Trophoblast cell (in vitro differentiated cells and primary cell): ENCODE data around the gene TALDO1.

Experiments
- DNase-seq, 2 donors: peaks; one replicate each; pipeline ENCODE4 v3.0.0-alpha.2; 2016
- H2AFZ ChIP-seq: 2 replicates; pipeline ENCODE4 v1.6.1; 2013; ENCODE audit warnings: low read length, moderate library complexity, mild to moderate bottlenecking; ENCODE audit not compliant: insufficient read depth, poor library complexity
- H2AK5ac ChIP-seq: 2 replicates; pipeline ENCODE4 v1.6.1; 2013; ENCODE audit warnings: mild to moderate bottlenecking, low read length
- H2BK120ac ChIP-seq: 2 replicates; pipeline ENCODE4 v1.6.1; 2013; ENCODE audit warnings: low read length, mild to moderate bottlenecking, moderate library complexity; ENCODE audit not compliant: insufficient read depth, poor library complexity
- H2BK12ac ChIP-seq: 2 replicates; pipeline ENCODE4 v1.6.1; 2013; ENCODE audit warnings: mild to moderate bottlenecking, low read length, moderate library complexity
- H2BK5ac ChIP-seq: 2 replicates; pipeline ENCODE4 v1.6.1; 2013; ENCODE audit warnings: low read length, low read depth, moderate library complexity, mild to moderate bottlenecking; ENCODE audit not compliant: poor library complexity
- H3K14ac ChIP-seq: 2 replicates; pipeline ENCODE4 v1.6.1; 2013; ENCODE audit warnings: mild to moderate bottlenecking, low read length
- H3K18ac ChIP-seq: 2 replicates; pipeline ENCODE4 v1.6.1; 2013; ENCODE audit warnings: mild to moderate bottlenecking, low read length
- H3K23ac ChIP-seq: 2 replicates; pipeline ENCODE4 v1.6.1; 2013; ENCODE audit warnings: low read length
- H3K27ac ChIP-seq: 2 replicates; pipeline ENCODE4 v1.5.1; 2013; ENCODE audit warnings: low read depth, mild to moderate bottlenecking, inconsistent platforms, low read length, moderate library complexity
- H3K27me3 ChIP-seq: 2 replicates; pipeline ENCODE4 v1.6.1; 2013; ENCODE audit warnings: inconsistent platforms, mild to moderate bottlenecking, low read length, moderate library complexity; ENCODE audit not compliant: insufficient read depth
- H3K36me3 ChIP-seq, 2 experiments: 1 replicate in 1 of 2; 2 replicates in 1 of 2; pipeline ENCODE4 v1.6.1; 2013; ENCODE audit warnings: low read length in 2 of 2, mild to moderate bottlenecking in 2 of 2, moderate library complexity in 1 of 2; ENCODE audit not compliant: insufficient read depth in 2 of 2, control insufficient read depth in 1 of 2
- H3K4ac ChIP-seq: 2 replicates; pipeline ENCODE4 v1.6.1; 2013; ENCODE audit warnings: low read depth, mild to moderate bottlenecking, low read length, moderate library complexity
- H3K4me1 ChIP-seq, 2 experiments: 1 replicate in 1 of 2; 2 replicates in 1 of 2; pipeline ENCODE4 v1.6.1; 2013; ENCODE audit warnings: low read length in 2 of 2, mild to moderate bottlenecking in 2 of 2, moderate library complexity in 1 of 2; ENCODE audit not compliant: insufficient read depth in 2 of 2, control insufficient read depth in 1 of 2
- H3K4me2 ChIP-seq: 2 replicates; pipeline ENCODE4 v1.6.1; 2013; ENCODE audit warnings: inconsistent platforms, mild to moderate bottlenecking, low read length, moderate library complexity
- H3K4me3 ChIP-seq: 2 replicates; pipeline ENCODE4 v1.5.1; 2013; ENCODE audit warnings: mild to moderate bottlenecking, low read depth, low read length, inconsistent platforms
- H3K79me1 ChIP-seq: one replicate; pipeline ENCODE4 v1.6.1; 2013; ENCODE audit warnings: low read length
- H3K79me2 ChIP-seq: 2 replicates; pipeline ENCODE4 v1.6.1; 2013; ENCODE audit warnings: low read length, mild to moderate bottlenecking; ENCODE audit not compliant: control insufficient read depth, insufficient read depth, poor library complexity
- H3K9ac ChIP-seq: 2 replicates; pipeline ENCODE4 v1.6.1; 2013; ENCODE audit warnings: mild to moderate bottlenecking, low read length
- H3K9me3 ChIP-seq: 2 replicates; pipeline ENCODE4 v1.6.1; 2013; ENCODE audit warnings: low read depth, mild to moderate bottlenecking, control low read depth, inconsistent platforms, low read length; ENCODE audit not compliant: insufficient read depth
- H4K12ac ChIP-seq: 2 replicates; pipeline ENCODE4 v1.6.1; 2013; ENCODE audit warnings: low read depth, mild to moderate bottlenecking, low read length, moderate library complexity
- H4K8ac ChIP-seq: 2 replicates; pipeline ENCODE4 v1.6.1; 2013; ENCODE audit warnings: low read depth, mild to moderate bottlenecking, low read length, moderate library complexity
- H4K91ac ChIP-seq: one replicate; pipeline ENCODE4 v1.6.1; 2013; ENCODE audit warnings: low read depth, mild to moderate bottlenecking, low read length, moderate library complexity
- WGBS: extraction: QIAGEN DNeasy Blood & Tissue Kit; methylation state at CpG from one replicate; pipeline ENCODE4 v1.1.7; 2013; ENCODE audit warnings: missing lambda C conversion rate; ENCODE audit not compliant: insufficient read length, insufficient coverage; ENCODE audit errors: extremely low coverage; 5-methylcytosine and 5-hydroxymethylcytosine counted together

TALDO1 gene

GRCh38 chr11:804599-804964, 57.3 kb downstream of the TALDO1 start:
- peak overlapping the region; percentile 61 for H3K9ac ChIP-seq
- H2BK5ac ChIP-seq: peak overlapping the region; percentile 48
- peak overlapping the region; percentile 57 for H4K12ac ChIP-seq
- peaks cover 35 to 38% of the 10 kb centered on the region in 2 experiments for H3K36me3 ChIP-seq
- peak overlapping the region; percentile 65 for H3K4me3 ChIP-seq
- no peaks in the 10 kb centered on the region for H3K27me3 ChIP-seq
- peaks cover 13% of the 10 kb centered on the region for H3K79me2 ChIP-seq
- H3K27ac ChIP-seq: no peak overlapping the region
- H3K23ac ChIP-seq: no peak overlapping the region
- peak overlapping the region; percentile 78 for H3K18ac ChIP-seq
- H2BK12ac ChIP-seq: peak overlapping the region; percentile 28
- peaks cover 23% of the 10 kb centered on the region for H3K79me1 ChIP-seq
- peak overlapping the region; percentile 7 for H3K4ac ChIP-seq
- H3K9me3 ChIP-seq: peaks cover 5% of the 10 kb centered on the region
- peak overlapping the region; percentile 76 for H3K4me2 ChIP-seq
- peak overlapping the region; percentile 80 for H4K8ac ChIP-seq
- no peak overlapping the region for H2AFZ ChIP-seq
- H2AK5ac ChIP-seq: peak overlapping the region; percentile 82
- H3K14ac ChIP-seq: peak overlapping the region; percentile 72
- peaks cover 17% of the 10 kb centered on the region in 2 experiments for H3K4me1 ChIP-seq
- WGBS: no CpG with 5 or more reads among the region's 18 CpGs
- H2BK120ac ChIP-seq: peak overlapping the region; percentile 20
- DNase-seq: no peak
- H4K91ac ChIP-seq: peak overlapping the region; percentile 87

- no CpG with 5 or more reads among the region's 36 CpGs for WGBS
- peak overlapping the region; percentile 31 for H3K18ac ChIP-seq
Measured at GRCh38 chr11:808427-809286, 61.4 kb downstream of the TALDO1 start.

GRCh38 chr11:809287-810039, 62.2 kb downstream of the TALDO1 start, which contains the start of gene RPLP2:
Gene RPLP2 (plus strand): TSS chr11:809967. CDS start chr11:810235, 268 bp downstream.
- DNase-seq: peak; percentile 98 to 99
- Histone ChIP-seq H3K9ac (peak within 1 kb of the TSS; percentile 98), H4K91ac (peak within 1 kb of the TSS; percentile 99), H3K4me2 (peak within 1 kb of the TSS; percentile 80), H3K27me3 (no peaks in the 10 kb centered on the region), H2AFZ (peak within 1 kb of the TSS; percentile 90), H3K4ac (peak within 1 kb of the TSS; percentile 98), H3K23ac (no peak within 1 kb of the TSS), H3K36me3 (peaks cover 29 to 31% of the 10 kb centered on the region in 2 experiments), H3K27ac (peak within 1 kb of the TSS; percentile 97), H3K9me3 (peaks cover 2% of the 10 kb centered on the region), H4K12ac (peak within 1 kb of the TSS; percentile 90), H3K4me1 (peaks cover 15 to 20% of the 10 kb centered on the region in 2 experiments), H2BK120ac (peak within 1 kb of the TSS; percentile 98), H2BK5ac (peak within 1 kb of the TSS; percentile 97), H2BK12ac (peak within 1 kb of the TSS; percentile 56), H4K8ac (peak within 1 kb of the TSS; percentile 99), H3K18ac (peak within 1 kb of the TSS; percentile 97), H3K79me1 (peaks cover 24% of the 10 kb centered on the region), H3K79me2 (peaks cover 25% of the 10 kb centered on the region), H2AK5ac (peak within 1 kb of the TSS; percentile 93), H3K4me3 (peak within 1 kb of the TSS; percentile 95), H3K14ac (peak within 1 kb of the TSS; percentile 98)
- no CpG with 5 or more reads among the region's 81 CpGs for WGBS

More at GRCh38 chr11:808427-809286, 61.4 kb downstream of the TALDO1 start:
- peak overlapping the region; percentile 75 for H3K4me2 ChIP-seq
- no peak overlapping the region for H2BK120ac ChIP-seq
- no peak overlapping the region for H2BK12ac ChIP-seq
- H4K12ac ChIP-seq: peak overlapping the region; percentile 71
- H2BK5ac ChIP-seq: peak overlapping the region; percentile 35
- peak overlapping the region; percentile 47 for H2AK5ac ChIP-seq
- H3K27me3 ChIP-seq: no peaks in the 10 kb centered on the region
- peak overlapping the region; percentile 99 for H4K91ac ChIP-seq
- peaks cover 2% of the 10 kb centered on the region for H3K9me3 ChIP-seq
- peak overlapping the region; percentile 99 for H4K8ac ChIP-seq
- H3K4me1 ChIP-seq: peaks cover 23 to 28% of the 10 kb centered on the region in 2 experiments
- H3K14ac ChIP-seq: peak overlapping the region; percentile 89
- H3K36me3 ChIP-seq: peaks cover 27 to 28% of the 10 kb centered on the region in 2 experiments
- H3K79me1 ChIP-seq: peaks cover 29% of the 10 kb centered on the region
- H3K27ac ChIP-seq: peak overlapping the region; percentile 97
- H3K4me3 ChIP-seq: peak overlapping the region; percentile 95
- peak overlapping the region; percentile 97 for H3K9ac ChIP-seq
- H3K4ac ChIP-seq: peak overlapping the region; percentile 66
- peaks cover 25% of the 10 kb centered on the region for H3K79me2 ChIP-seq
- DNase-seq: peak; percentile 62 to 69
- peak overlapping the region; percentile 84 for H2AFZ ChIP-seq
- no peak overlapping the region for H3K23ac ChIP-seq

GRCh38 chr11:810040-810567, 62.8 kb downstream of the TALDO1 start:
- Histone ChIP-seq H3K4me3 (peak overlapping the region; percentile 95), H3K18ac (peak overlapping the region; percentile 80), H4K91ac (peak overlapping the region; percentile 85), H2BK120ac (peak overlapping the region; percentile 13), H2AK5ac (peak overlapping the region; percentile 93), H3K4me2 (peak overlapping the region; percentile 80), H2BK12ac (peak overlapping the region; percentile 27), H3K14ac (peak overlapping the region; percentile 88), H3K27ac (peak overlapping the region; percentile 61), H3K23ac (no peak overlapping the region), H2AFZ (peak overlapping the region; percentile 54), H4K8ac (peak overlapping the region; percentile 66), H3K79me1 (peaks cover 19% of the 10 kb centered on the region), H4K12ac (peak overlapping the region; percentile 71), H2BK5ac (no peak overlapping the region), H3K9me3 (peaks cover 2% of the 10 kb centered on the region), H3K36me3 (peaks cover 29 to 31% of the 10 kb centered on the region in 2 experiments), H3K4ac (peak overlapping the region; percentile 98), H3K27me3 (no peaks in the 10 kb centered on the region), H3K4me1 (peaks cover 12 to 17% of the 10 kb centered on the region in 2 experiments), H3K79me2 (peaks cover 23% of the 10 kb centered on the region), H3K9ac (peak overlapping the region; percentile 80)
- DNase-seq: peak in 1 of 2 donors; percentile 38
- no CpG with 5 or more reads among the region's 55 CpGs for WGBS
